Endodermal cell (in vitro differentiated cells): ENCODE measurements around the gene DDX50. TPM values are rescaled to one million over a fixed set of nuclear protein-coding genes. Genes with fewer than 3 reads are reported as not detected.

ENCODE experiments used
- DNase-seq: peaks from one replicate; pipeline ENCODE4 v3.0.0-alpha.2; 2017
- H3K27ac ChIP-seq: 2 replicates; pipeline ENCODE4 v1.5.1; 2013; ENCODE audit warnings: mild to moderate bottlenecking, low read depth, low read length, moderate library complexity
- H3K27me3 ChIP-seq: 2 replicates; pipeline ENCODE4 v1.6.1; 2013; ENCODE audit warnings: mild to moderate bottlenecking, low read length, moderate library complexity; ENCODE audit not compliant: insufficient read depth, control insufficient read depth, poor library complexity, severe bottlenecking
- H3K36me3 ChIP-seq: 2 replicates; pipeline ENCODE4 v1.7.0; 2013; ENCODE audit warnings: mild to moderate bottlenecking, low read length, moderate library complexity; ENCODE audit not compliant: control insufficient read depth, insufficient read depth
- H3K4me1 ChIP-seq: one replicate; pipeline ENCODE4 v1.7.0; 2013; ENCODE audit warnings: low read length; ENCODE audit not compliant: control insufficient read depth, insufficient read depth
- H3K4me3 ChIP-seq: 2 replicates; pipeline ENCODE4 v1.5.1; 2013; ENCODE audit warnings: mild to moderate bottlenecking, low read length, moderate library complexity
- H3K9ac ChIP-seq: 2 replicates; pipeline ENCODE4 v1.6.1; 2013; ENCODE audit warnings: mild to moderate bottlenecking, low read length, moderate library complexity; ENCODE audit not compliant: poor library complexity, severe bottlenecking; ENCODE audit errors: extremely low read depth
- H3K9me3 ChIP-seq: 2 replicates; pipeline ENCODE4 v1.6.1; 2013; ENCODE audit warnings: mild to moderate bottlenecking, low read length, moderate library complexity; ENCODE audit not compliant: control insufficient read depth
- H3K27ac Mint-ChIP-seq: 2 replicates; pipeline ENCODE4 v1.8.0; 2020; ENCODE audit warnings: mixed read lengths
- H3K27me3 Mint-ChIP-seq: 2 replicates; pipeline ENCODE4 v1.8.0; 2021; ENCODE audit warnings: mild to moderate bottlenecking, mixed read lengths; ENCODE audit not compliant: insufficient read depth
- H3K36me3 Mint-ChIP-seq: 2 replicates; pipeline ENCODE4 v1.8.0; 2020; ENCODE audit warnings: low read depth, mixed read lengths
- H3K4me1 Mint-ChIP-seq: 2 replicates; pipeline ENCODE4 v1.8.0; 2020; ENCODE audit warnings: mixed read lengths
- H3K4me3 Mint-ChIP-seq: 2 replicates; pipeline ENCODE4 v1.8.0; 2020; ENCODE audit warnings: mild to moderate bottlenecking, moderate library complexity, mixed read lengths
- H3K9me3 Mint-ChIP-seq: 2 replicates; pipeline ENCODE4 v1.8.0; 2020; ENCODE audit warnings: mild to moderate bottlenecking, mixed read lengths
- CTCF ChIP-seq: fragments of 200-600 bp; sonication (generic); conservative IDR thresholded peaks from 2 replicates; pipeline ENCODE4 v1.5.0; 2021; ENCODE audit warnings: antibody characterized with exemption, mild to moderate bottlenecking
- WGBS, 2 experiments: methylation state at CpG; one replicate each; pipeline versions ENCODE4 v1.1.5 to v1.1.7; 2013; ENCODE audit warnings: missing lambda C conversion rate in 2 of 2, mixed read lengths in 1 of 2; ENCODE audit not compliant: insufficient coverage in 1 of 2, insufficient read length in 1 of 2; 5-methylcytosine and 5-hydroxymethylcytosine counted together
- total RNA-seq, 2 donors: library from RNA; stranded (reverse); fragmentation: NEBNext Ultra II Directional in 1 of 2; extraction: Animal tissue kit (Norgen Biotek cat#: 25700) in 1 of 2; gene quantifications; 2 replicates in 1 of 2; 3 replicates in 1 of 2; pipeline ENCODE4 v1.2.1, GENCODE V29; 2021

DDX50 gene
- total RNA-seq, 2 donors from 2014 or later: 38.0 to 46.5 TPM

GRCh38 chr10:68950598-68950997 lies 49.5 kb downstream of the DDX50 start:
- H3K36me3 Mint-ChIP-seq: peaks cover 25% of the 10 kb centered on the region
- H3K27me3 ChIP-seq: no peaks in the 10 kb centered on the region
- no peak for DNase-seq
- H3K27ac ChIP-seq: no peak overlapping the region
- H3K9ac ChIP-seq: no peak overlapping the region
- WGBS, 2 experiments: 95 to 97% methylated on average over 3 of the region's 3 CpGs
- no peaks in the 10 kb centered on the region for H3K4me1 ChIP-seq
- H3K9me3 Mint-ChIP-seq: no peaks in the 10 kb centered on the region
- H3K27me3 Mint-ChIP-seq: no peaks in the 10 kb centered on the region
- TF ChIP-seq CTCF: no peak
- no peaks in the 10 kb centered on the region for H3K9me3 ChIP-seq
- H3K36me3 ChIP-seq: peaks cover 37% of the 10 kb centered on the region
- H3K27ac Mint-ChIP-seq: no peak overlapping the region
- H3K4me3 Mint-ChIP-seq: no peak overlapping the region
- no peak overlapping the region for H3K4me3 ChIP-seq
- no peaks in the 10 kb centered on the region for H3K4me1 Mint-ChIP-seq

- Histone ChIP-seq H3K4me3 (peak overlapping the region; percentile 91), H3K9ac (peak overlapping the region; percentile 94), H3K9me3 (no peaks in the 10 kb centered on the region), H3K36me3 (peaks cover 12% of the 10 kb centered on the region), H3K27ac (no peak overlapping the region), H3K4me1 (no peaks in the 10 kb centered on the region), H3K27me3 (no peaks in the 10 kb centered on the region)
- no peak overlapping the region for H3K27ac Mint-ChIP-seq
- H3K4me1 Mint-ChIP-seq: peaks cover 6% of the 10 kb centered on the region
- H3K27me3 Mint-ChIP-seq: no peaks in the 10 kb centered on the region
- H3K9me3 Mint-ChIP-seq: no peaks in the 10 kb centered on the region
- no peak for TF ChIP-seq CTCF
- DNase-seq: no peak
- H3K4me3 Mint-ChIP-seq: peak overlapping the region; percentile 96
- H3K36me3 Mint-ChIP-seq: peaks cover 23% of the 10 kb centered on the region
- 89 to 92% methylated on average over 10 to 12 of the region's 12 CpGs for WGBS, 2 experiments
Observed at GRCh38 chr10:68954904-68955303, 53.8 kb downstream of the DDX50 start.

- DNase-seq: no peak
- Histone ChIP-seq H3K9me3 (no peaks in the 10 kb centered on the region), H3K4me1 (no peaks in the 10 kb centered on the region), H3K36me3 (peaks cover 15% of the 10 kb centered on the region), H3K4me3 (peak overlapping the region; percentile 91), H3K27ac (peak overlapping the region; percentile 36), H3K9ac (peak overlapping the region; percentile 94), H3K27me3 (no peaks in the 10 kb centered on the region)
- TF ChIP-seq CTCF: no peak
- H3K27ac Mint-ChIP-seq: peak overlapping the region; percentile 98
- H3K36me3 Mint-ChIP-seq: peaks cover 27% of the 10 kb centered on the region
- peaks cover 6% of the 10 kb centered on the region for H3K4me1 Mint-ChIP-seq
- no peaks in the 10 kb centered on the region for H3K27me3 Mint-ChIP-seq
- no peaks in the 10 kb centered on the region for H3K9me3 Mint-ChIP-seq
- WGBS, 2 experiments: 13 to 23% methylated on average over 10 to 16 of the region's 16 CpGs
- peak overlapping the region; percentile 96 for H3K4me3 Mint-ChIP-seq
Observed at GRCh38 chr10:68955355-68955831, 54.3 kb downstream of the DDX50 start.
